ENCODE measurements around the gene TTPAL.

The TTPAL gene

GRCh38 chr20:44442298-44443070 is 33.2 kb upstream of the TTPAL start:
- no peak for DNase-seq (ENCODE audit: low read depth)

GRCh38 chr20:44445742-44446710 is 29.6 kb upstream of the TTPAL start:
- DNase-seq (ENCODE audit: low read depth): no peak

GRCh38 chr20:44447827-44448419 is 27.8 kb upstream of the TTPAL start:
- DNase-seq (ENCODE audit: low read depth): no peak

- DNase-seq (ENCODE audit: low read depth): no peak
Observed at GRCh38 chr20:44448753-44449546, 26.7 kb upstream of the TTPAL start.

GRCh38 chr20:44449864-44450263 is 25.8 kb upstream of the TTPAL start:
- no peak for DNase-seq (ENCODE audit: low read depth)

DNA sequence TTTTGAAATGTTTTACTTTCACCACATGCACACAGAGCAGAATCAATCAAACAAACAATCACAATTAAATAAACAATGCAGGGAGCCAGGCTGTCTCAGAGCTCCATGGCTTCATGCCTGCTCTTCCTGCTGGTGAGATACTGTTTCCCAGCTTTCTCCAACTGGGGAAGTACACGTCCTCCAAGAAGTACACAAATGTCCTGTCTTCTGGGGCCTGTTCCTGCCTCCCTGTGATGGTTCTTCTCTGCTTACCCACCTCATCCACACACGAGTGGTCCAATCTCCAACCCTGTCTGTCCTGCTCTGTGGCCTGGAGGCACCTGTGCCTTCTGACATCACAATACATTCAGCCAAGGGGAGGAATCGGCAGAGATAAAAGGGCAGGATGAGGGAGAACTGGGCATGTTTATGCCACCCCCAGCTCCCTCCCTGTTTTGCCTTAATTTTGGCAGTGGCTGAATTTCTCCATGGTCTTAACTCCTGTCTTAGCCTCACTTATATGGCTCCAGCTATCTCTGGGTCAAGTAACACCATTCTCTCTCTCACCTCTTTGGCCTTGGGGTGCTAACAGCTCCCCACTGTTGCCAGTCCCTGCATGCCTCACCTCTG is 25.3 kb upstream of the TTPAL start:
- no peak for DNase-seq (ENCODE audit: low read depth)

DNA sequence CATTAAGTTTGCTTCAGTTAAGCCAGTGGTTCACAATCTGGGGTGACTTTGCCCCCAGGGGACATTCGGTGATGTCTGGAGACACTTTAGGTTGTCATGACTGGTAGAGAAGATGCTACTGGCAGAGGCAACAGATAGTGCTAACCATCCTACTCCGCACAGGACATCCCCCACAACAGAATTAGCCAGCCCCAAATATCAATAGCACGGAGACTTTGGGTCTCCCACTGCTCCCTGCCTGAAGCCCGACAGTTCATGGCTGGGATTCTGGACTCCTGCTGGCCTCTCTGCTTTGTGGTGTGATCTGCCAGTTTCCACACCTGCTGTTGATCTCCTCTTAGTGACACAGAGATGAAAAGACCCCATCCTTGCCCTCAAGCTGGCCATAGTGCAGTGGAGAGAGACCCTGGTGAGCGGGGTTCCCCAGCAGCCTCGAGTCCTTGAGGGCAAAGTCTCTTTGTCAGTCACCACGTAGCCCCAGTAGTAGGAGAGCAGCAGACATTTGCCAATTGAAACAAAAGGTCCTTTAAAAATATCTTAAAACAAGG is 24.7 kb upstream of the TTPAL start:
- no peak for DNase-seq (ENCODE audit: low read depth)

GRCh38 chr20:44454306-44454963 is 21.2 kb upstream of the TTPAL start:
- DNase-seq (ENCODE audit: low read depth): no peak

DNA sequence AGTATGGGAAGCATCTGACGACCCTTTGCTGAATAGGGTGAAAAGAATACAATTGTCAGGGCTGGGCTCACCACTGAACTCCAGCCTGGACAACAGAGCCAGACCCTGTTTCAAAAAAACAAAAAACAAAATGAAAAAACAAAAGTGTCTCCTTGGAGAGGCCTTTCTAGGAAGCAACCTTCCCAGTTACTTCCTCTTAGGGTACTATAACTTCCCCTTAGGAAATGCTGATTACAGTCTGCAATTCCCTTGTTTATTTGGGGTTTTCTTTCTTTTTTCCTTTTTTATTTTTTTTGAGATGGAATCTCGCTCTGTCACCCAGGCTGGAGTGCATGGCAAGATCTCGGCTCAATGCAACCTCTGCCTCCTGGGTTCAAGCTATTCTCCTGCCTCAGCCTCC is 20.5 kb upstream of the TTPAL start:
- DNase-seq (ENCODE audit: low read depth): no peak

GRCh38 chr20:44456611-44457010 is 19.1 kb upstream of the TTPAL start:
- no peak for DNase-seq (ENCODE audit: low read depth)

GRCh38 chr20:44457016-44457415 is 18.7 kb upstream of the TTPAL start:
- no peak for DNase-seq (ENCODE audit: low read depth)

GRCh38 chr20:44459271-44459670 is 16.4 kb upstream of the TTPAL start:
- DNase-seq (ENCODE audit: low read depth): no peak

DNA sequence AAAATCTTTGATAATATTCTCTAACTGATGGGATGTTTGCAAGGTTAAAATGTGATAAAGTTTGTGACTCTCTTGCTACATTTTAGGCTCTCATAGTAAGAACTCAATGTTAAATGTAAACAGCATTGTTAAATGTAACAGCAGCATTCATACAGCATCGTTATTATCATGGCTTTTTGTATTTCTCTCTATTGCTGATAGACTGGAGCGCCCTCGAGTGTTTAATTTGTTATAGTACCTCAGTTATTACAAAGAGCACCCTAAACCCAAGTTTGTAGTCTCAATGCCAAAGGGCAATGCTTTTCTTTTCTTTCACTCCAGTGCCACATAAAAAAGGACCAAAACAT is 14.9 kb upstream of the TTPAL start:
- no peak for DNase-seq (ENCODE audit: low read depth)

DNA sequence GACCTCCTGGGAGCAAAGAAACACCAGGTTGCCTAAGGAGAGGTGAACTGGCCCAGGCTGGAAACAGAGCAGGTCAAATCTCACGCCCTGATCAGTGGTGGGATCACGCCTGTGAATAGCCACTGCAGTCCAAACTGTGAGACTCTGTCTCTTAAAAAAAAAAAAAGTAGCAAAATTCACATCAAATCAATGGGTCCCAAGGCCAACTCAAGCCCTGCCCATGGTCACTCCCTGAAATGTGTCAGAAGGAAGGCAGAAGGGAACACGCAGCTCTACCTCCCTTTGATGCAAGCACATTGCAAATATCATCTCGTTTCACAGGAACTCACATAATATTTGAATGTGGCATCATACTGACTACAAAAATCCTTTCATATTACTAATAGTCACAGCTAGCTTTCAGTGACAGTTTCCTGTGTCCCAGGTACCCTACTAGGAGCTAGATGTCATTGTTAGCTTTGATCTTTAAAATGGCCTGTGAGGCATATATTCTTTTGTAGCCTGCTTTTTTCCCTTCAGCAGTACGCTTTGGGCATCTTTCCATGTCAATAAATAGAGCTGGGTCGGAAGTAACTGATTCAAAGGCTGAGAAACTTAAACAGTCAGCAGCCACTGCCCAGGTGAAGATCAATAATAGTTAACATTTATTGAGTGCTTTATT is 14.4 kb upstream of the TTPAL start:
- no peak for DNase-seq (ENCODE audit: low read depth)

- no peak for DNase-seq (ENCODE audit: low read depth)
Observed at GRCh38 chr20:44461803-44462174, 13.9 kb upstream of the TTPAL start.

- no peak for DNase-seq (ENCODE audit: low read depth)
Observed at GRCh38 chr20:44463466-44463865, 12.2 kb upstream of the TTPAL start.

DNA sequence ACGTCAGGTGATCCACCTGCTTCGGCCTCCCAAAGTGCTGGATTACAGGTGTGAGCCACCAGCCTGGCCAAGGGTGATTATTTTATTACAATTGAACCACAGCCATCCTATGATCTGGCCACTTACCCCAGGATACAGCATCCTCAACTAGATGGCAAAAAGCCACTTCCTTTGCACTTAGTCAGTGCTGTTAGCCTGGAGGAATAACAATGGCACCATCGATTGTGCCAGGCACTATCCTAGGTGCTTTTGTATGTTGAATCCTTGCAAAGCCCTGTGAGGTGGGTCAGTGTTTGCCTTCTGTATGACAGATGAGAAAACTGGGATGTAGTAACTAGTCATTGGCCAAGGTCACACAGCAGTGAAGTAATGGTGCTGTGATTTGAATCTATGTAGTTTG is 11.2 kb upstream of the TTPAL start:
- DNase-seq (ENCODE audit: low read depth): no peak

DNA sequence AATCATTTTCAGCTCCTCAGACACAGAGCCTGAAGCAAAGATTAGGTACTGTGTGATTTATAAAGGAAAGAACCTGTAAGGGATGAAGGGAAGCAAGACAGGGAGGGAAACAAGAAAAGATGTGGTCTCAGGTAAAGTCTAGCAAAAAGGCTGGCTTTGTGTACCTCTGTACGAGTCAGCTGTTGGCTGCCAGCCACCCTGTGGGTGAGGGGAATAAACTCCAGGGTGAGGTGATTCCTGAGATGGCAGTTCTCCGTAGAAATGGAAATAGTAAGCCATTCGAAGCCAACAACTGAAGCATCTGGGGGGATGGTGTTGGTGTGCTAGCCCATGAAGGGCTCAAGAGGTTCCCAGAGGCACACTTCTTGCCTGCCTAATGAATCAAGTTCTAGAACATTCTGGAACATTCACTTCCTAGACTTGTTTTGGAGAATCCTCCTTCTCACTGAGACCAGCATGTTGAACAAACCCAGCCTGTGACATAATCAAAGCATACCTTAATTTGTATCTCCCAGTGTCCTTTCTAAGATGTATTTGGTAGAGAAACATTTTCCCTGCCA is 10.6 kb upstream of the TTPAL start:
- no peak for DNase-seq (ENCODE audit: low read depth)

GRCh38 chr20:44467289-44467883 is 8.3 kb upstream of the TTPAL start:
- DNase-seq (ENCODE audit: low read depth): no peak

Measured in activated gamma-delta T cell treated with anti-CD3 and anti-CD28 coated beads, Interleukin-2, amount 50 U/mL, for 16 hours (primary cell).